ENCODE measurements around the gene SLC9A5.

The SLC9A5 gene

DNA sequence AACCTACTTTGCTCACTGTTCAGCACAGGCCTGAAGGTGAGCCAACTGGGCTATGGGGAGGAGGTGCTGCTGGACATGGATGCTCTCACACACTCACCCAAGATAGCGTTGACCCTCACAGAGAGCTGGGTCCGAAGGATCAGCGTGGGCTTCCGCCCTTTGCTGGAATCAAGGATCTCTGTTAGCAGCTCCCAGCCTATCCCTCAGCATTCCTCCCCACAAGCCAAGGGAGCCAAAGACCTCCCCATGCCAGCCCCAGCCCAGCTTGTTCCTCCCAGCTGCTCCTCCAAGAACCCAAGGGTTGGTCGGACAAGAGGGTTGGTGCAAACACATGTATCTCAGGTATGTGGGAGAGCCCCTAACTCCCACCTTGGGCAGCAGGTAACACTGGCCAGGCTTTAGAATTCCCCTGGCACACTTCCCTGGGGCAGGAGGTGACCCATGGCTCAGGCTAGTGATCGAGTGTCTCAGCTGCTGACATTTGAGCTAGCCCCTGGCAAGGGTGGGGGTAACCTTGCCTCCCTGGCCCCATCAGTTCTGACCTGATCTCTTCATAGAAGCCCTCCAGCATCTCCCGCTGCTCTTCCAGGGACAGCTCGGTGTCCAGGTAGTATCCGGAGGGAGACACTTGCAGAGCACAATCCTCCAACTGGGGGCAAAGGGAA lies 9.8 kb upstream of the SLC9A5 start:
- peaks cover 6% of the 10 kb centered on the region for H3K4me1 ChIP-seq (ENCODE audit: low read length)
- peaks cover 10% of the 10 kb centered on the region for H3K79me2 ChIP-seq (ENCODE audit: low read length)
- no peak overlapping the region for H3K4me2 ChIP-seq (ENCODE audit: low read length)
- H2AFZ ChIP-seq (ENCODE audit: low read depth, low read length) = no peak overlapping the region
- no peaks in the 10 kb centered on the region for H3K9me3 ChIP-seq (ENCODE audit: insufficient read depth, low read length)
- no peak overlapping the region for H3K4me3 ChIP-seq (ENCODE audit: low read length)
- H3K27ac ChIP-seq (ENCODE audit: low read length) = no peak overlapping the region
- peaks cover 27% of the 10 kb centered on the region for H3K36me3 ChIP-seq (replicated peaks; ENCODE audit: low read depth, low read length)
- no peaks in the 10 kb centered on the region for H3K27me3 ChIP-seq (ENCODE audit: low read depth, low read length)
- H4K20me1 ChIP-seq (ENCODE audit: insufficient read depth, low read length) = 0 out of 2 replicates have a peak, but pooled peaks cover 2% of the 10 kb centered on the region
- H3K9ac ChIP-seq (ENCODE audit: low read length) = no peak overlapping the region
- TF ChIP-seq EZH2phosphoT487 (IDR thresholded peaks at IDR 0.05; ENCODE audit: low read depth) (no peak), CTCF (IDR thresholded peaks at IDR 0.05; ENCODE audit: low read depth, low read length) (no peak)

DNA sequence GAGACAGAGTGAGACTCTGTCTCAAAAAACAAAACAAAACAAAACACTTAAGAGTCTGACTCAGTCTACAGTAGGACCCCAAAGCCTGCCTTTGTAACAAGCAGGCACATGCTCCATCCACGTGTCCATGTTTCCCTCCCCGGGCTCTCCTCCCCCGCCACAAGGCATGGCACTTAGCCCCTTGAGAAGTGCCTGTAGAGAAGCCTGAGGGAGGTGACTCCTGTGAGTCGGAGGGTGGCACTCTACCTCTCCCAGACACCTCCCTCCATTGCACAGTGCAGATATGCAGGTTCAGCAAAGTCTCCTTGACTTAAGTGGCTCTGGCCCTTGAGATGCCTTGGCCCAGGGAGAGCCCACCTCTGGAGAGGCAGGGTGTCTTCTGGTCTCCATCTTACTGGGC lies 8.3 kb upstream of the SLC9A5 start:
- H3K4me3 ChIP-seq (ENCODE audit: low read length) = no peak overlapping the region
- TF ChIP-seq CTCF (IDR thresholded peaks at IDR 0.05; ENCODE audit: low read depth, low read length) = no peak
- TF ChIP-seq EZH2phosphoT487 (IDR thresholded peaks at IDR 0.05; ENCODE audit: low read depth) = no peak
- no peaks in the 10 kb centered on the region for H3K9me3 ChIP-seq (ENCODE audit: insufficient read depth, low read length)
- H3K79me2 ChIP-seq (ENCODE audit: low read length) = peaks cover 13% of the 10 kb centered on the region
- peaks cover 27% of the 10 kb centered on the region for H3K36me3 ChIP-seq (replicated peaks; ENCODE audit: low read depth, low read length)
- H3K27me3 ChIP-seq (ENCODE audit: low read depth, low read length) = no peaks in the 10 kb centered on the region
- H3K9ac ChIP-seq (ENCODE audit: low read length) = no peak overlapping the region
- no peak overlapping the region for H3K4me2 ChIP-seq (ENCODE audit: low read length)
- H2AFZ ChIP-seq (ENCODE audit: low read depth, low read length) = no peak overlapping the region
- peaks cover 21% of the 10 kb centered on the region for H3K4me1 ChIP-seq (ENCODE audit: low read length)
- H4K20me1 ChIP-seq (ENCODE audit: insufficient read depth, low read length) = 0 out of 2 replicates have a peak, but pooled peaks cover 2% of the 10 kb centered on the region
- H3K27ac ChIP-seq (ENCODE audit: low read length) = no peak overlapping the region

GRCh38 chr16:67241008-67241900 lies 7.5 kb upstream of the SLC9A5 start:
- Histone ChIP-seq H3K36me3 (replicated peaks; ENCODE audit: low read depth, low read length) (peaks cover 20% of the 10 kb centered on the region), H3K4me3 (ENCODE audit: low read length) (no peak overlapping the region), H3K9me3 (ENCODE audit: insufficient read depth, low read length) (no peaks in the 10 kb centered on the region), H2AFZ (ENCODE audit: low read depth, low read length) (no peak overlapping the region), H4K20me1 (ENCODE audit: insufficient read depth, low read length) (0 out of 2 replicates have a peak, but pooled peaks cover 2% of the 10 kb centered on the region), H3K79me2 (ENCODE audit: low read length) (peaks cover 20% of the 10 kb centered on the region), H3K27me3 (ENCODE audit: low read depth, low read length) (no peaks in the 10 kb centered on the region), H3K4me1 (ENCODE audit: low read length) (peaks cover 26% of the 10 kb centered on the region), H3K9ac (ENCODE audit: low read length) (no peak overlapping the region), H3K27ac (ENCODE audit: low read length) (no peak overlapping the region), H3K4me2 (ENCODE audit: low read length) (no peak overlapping the region)
- no peak for TF ChIP-seq EZH2phosphoT487 (IDR thresholded peaks at IDR 0.05; ENCODE audit: low read depth)
- TF ChIP-seq CTCF (IDR thresholded peaks at IDR 0.05; ENCODE audit: low read depth, low read length) = no peak

DNA sequence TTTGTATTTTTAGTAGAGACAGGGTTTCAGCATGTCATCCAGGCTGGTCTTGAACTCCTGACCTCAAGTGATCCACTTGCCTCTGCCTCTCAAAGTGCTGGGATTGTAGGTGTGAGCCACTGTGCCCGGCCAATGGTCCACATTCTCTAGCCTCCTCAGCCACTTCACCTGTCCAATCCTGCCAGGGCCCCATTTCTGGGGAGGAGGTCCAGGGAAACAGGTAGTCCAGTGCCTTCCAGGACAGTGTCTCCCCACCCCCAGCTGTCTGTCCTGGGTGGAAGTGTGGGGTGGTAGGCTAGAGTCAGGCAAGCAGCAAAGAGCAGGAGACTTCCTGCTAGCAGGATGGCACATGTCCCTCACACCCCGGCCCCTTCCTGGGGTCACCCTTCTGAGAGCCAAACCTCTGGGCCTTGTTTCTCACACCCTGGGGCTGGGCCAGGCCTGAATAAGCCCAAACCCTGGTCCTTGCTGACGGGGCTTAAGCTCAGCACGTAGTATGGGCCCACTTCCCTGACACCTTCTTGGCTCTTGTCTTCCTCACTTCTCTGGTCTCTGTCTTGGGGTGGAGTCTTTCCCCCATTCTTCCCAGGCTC lies 6.5 kb upstream of the SLC9A5 start:
- peaks cover 13% of the 10 kb centered on the region for H3K36me3 ChIP-seq (replicated peaks; ENCODE audit: low read depth, low read length)
- peaks cover 20% of the 10 kb centered on the region for H3K79me2 ChIP-seq (ENCODE audit: low read length)
- H3K4me3 ChIP-seq (ENCODE audit: low read length) = no peak overlapping the region
- no peak overlapping the region for H2AFZ ChIP-seq (ENCODE audit: low read depth, low read length)
- no peaks in the 10 kb centered on the region for H3K27me3 ChIP-seq (ENCODE audit: low read depth, low read length)
- TF ChIP-seq EZH2phosphoT487 (IDR thresholded peaks at IDR 0.05; ENCODE audit: low read depth) = no peak
- TF ChIP-seq CTCF (IDR thresholded peaks at IDR 0.05; ENCODE audit: low read depth, low read length) = no peak
- H3K9ac ChIP-seq (ENCODE audit: low read length) = no peak overlapping the region
- no peak overlapping the region for H3K27ac ChIP-seq (ENCODE audit: low read length)
- peaks cover 26% of the 10 kb centered on the region for H3K4me1 ChIP-seq (ENCODE audit: low read length)
- H3K4me2 ChIP-seq (ENCODE audit: low read length) = no peak overlapping the region
- H3K9me3 ChIP-seq (ENCODE audit: insufficient read depth, low read length) = no peaks in the 10 kb centered on the region
- 0 out of 2 replicates have a peak, but pooled peaks cover 2% of the 10 kb centered on the region for H4K20me1 ChIP-seq (ENCODE audit: insufficient read depth, low read length)
